NCI-H128 (cell line): ENCODE data around the gene RPEL1.
A peak's percentile ranks its signal among the peaks of the same experiment; 100 is the strongest.
"Not testable (repeated sequence)": the region's sequence is repeated elsewhere in the genome, so short reads cannot be mapped to it uniquely, and the experiment has no call there.

Experiments used
- DNase-seq: peaks from one replicate; lab custom pipeline; 2025; ENCODE audit not compliant: unreplicated experiment; lab: John Stamatoyannopoulos, UW

RPEL1 gene

DNA sequence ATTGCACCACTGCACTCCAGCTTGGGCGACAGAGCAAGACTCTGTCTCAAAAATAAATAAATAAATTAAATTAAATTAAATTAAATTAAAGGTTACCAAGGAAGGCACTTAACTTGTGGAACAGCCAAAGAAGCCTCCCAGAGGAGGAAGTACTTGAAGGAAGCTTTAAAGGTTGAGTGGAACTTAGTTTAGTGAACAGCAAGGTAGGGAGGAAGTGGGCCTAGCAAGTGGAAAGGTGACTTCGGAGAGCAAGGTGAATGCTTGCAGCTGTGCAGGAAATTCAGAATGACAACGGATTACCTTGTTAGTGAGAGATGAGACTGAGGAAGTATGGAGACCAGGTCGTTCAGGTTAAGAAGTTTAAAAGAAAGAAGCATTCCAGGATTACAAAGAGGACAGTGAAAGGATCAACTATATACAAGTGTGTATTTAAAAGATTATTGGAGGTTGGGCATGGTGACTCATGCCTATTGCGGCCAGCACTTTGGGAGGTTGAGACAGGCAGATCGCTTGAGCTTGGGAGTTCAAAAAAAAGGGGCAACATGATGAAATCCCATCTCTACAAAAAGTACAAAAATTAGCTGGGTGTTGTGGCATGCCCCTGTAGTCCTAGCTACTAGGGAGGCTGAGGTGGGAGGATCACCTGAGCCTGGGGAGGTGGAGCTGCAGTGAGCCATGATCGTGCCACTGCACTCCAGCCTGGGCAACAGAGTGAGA lies 12.8 kb upstream of the RPEL1 start:
- DNase-seq: no peak

DNA sequence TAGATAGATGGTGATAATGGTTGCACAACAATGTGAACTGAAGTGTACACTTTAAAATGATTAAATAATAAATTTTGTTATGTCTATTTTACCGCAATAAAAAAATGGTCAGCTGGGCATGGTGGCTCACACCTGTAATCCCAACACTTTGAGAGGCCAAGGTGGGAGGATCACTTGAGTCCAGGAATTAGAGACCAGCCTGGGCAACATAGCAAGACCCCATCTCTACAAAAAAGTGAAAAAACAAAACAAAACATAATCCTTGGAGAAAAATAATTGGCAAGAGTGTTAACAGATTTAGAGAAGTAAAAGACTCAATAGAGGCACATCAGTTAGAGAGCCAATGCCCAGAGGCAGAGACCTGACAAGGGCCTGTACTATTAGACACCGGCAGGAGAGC lies 9.9 kb upstream of the RPEL1 start:
- DNase-seq: no peak

DNA sequence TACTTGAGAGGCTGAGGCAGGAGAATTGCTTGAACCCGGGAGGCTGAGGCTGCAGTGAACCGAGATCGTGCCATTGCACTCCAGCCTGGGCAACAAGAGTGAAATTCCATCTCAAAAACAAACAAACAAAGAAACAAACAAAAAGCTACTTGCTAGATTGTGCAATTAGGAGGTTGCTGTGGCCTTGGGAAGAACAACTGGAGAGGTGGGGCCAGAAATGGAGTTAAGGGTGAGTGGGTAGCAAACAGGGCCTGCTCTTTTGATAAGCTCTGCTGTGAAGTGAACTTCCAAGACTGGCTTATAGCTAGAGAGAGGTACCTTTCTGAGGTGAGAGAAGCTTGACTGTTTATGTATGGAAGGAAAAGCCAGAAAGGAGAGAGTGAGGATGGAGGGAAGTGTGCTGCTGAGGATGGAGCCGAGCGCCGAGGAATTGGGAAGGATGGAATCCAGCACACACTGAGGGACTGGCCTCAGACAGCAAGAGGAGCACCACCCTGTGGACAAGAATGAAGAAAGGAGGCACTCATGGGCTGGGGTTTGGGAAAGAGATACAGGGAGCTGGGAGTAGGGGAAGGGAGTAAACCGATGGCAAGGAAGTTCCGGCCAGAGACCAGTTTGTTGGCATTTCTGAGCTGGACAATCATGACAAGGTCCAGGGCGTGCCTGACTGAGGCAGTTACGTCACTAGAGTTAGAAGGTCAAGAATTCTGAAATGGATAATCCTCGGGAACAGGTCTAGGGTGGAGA lies 7.0 kb upstream of the RPEL1 start:
- DNase-seq: no peak

DNA sequence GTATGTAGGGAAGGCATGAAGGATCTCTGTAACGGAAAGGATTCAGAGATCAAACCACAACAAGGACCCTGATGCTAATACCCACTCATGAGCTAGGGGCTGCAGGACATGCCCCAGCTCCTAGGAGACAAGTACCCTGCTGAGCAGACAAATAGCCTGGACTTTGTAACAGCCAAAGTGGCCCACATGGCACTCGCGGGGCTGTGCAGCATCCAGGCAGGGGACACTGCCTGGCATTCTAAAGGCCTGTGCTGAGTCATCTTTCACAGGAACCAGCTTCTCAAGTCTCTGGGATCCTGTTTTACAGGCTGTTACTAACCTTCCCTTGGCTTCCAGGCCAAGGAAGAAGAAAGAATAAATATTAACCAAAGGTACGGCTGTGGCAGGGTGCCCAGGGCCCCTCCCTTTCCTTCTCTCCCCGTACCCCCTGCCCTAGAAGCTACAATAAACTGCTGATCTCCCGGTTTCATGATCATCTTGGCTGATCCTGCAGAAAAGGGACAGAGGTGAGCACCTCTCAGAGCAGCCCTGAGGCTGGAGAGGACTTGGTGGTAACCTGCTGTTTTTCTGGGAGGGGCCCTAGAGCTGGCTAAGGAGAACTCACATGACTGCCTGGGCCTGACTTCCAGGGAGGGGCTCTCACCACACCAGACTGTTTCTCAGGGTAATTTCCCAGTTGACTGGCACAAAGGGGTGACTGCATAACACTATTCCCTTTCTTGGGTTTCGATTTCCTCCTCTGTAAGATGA lies 4.2 kb upstream of the RPEL1 start:
- no peak for DNase-seq

DNA sequence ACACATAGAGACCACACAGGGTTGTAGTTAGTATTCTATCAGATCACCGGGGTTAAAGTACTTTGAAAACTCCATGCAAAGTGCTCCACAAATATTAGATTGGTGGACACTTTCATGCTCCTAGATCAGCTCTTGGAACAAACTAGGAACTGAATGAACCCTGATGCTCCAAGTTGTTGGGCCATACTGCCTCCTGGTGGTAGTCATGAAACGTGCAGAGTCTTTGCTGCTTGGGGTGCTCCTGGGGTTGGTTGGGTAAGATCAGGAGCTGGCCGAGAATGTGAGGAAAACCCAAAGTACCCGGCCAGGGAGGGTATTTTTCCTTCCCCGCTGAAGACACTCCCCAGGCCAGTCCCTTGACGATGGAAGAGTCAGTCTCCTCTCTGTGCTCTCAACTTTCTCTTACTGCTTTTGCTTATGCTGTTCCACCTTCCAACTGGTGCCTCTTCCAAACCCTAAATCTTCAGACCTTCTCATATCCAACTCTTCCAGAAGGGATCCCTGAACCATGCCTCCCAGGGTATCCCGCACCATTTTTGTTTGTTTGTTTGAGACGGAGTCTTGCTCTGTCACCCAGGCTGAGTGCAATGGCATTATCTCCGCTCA lies 918 bp upstream of the RPEL1 start:
- no peak for DNase-seq

DNA sequence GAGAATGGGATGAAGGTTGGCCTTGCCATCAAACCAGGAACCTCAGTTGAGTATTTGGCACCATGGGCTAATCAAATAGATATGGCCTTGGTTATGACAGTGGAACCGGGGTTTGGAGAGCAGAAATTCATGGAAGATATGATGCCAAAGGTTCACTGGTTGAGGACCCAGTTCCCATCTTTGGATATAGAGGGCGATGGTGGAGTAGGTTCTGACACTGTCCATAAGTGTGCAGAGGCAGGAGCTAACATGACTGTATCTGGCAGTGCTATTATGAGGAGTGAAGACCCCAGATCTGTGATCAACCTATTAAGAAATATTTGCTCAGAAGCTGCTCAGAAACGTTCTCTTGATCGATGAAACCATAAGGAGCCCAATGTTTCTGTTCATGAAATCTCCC lies 637 bp downstream of the RPEL1 start:
- DNase-seq: no peak

DNA sequence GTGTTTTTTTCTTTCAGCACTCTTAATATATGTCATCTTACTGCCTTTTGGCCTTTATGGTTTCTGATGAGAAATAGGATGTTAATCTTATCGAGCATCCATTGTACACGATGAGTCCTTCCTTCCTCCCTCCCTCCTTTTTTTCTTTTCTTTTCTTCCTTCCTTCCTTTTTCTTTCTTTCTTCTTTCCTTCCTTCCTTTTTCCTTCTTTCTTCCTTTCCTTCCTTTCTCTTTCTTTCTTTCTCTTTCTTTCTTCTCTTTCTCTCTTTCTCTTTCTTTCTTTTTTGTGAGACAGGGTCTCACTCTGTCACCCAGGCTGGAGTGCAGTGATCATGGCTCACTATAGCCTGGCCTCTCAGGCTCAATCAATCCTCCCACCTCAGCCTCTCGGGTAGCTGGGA lies 8.4 kb downstream of the RPEL1 start:
- no peak for DNase-seq

DNA sequence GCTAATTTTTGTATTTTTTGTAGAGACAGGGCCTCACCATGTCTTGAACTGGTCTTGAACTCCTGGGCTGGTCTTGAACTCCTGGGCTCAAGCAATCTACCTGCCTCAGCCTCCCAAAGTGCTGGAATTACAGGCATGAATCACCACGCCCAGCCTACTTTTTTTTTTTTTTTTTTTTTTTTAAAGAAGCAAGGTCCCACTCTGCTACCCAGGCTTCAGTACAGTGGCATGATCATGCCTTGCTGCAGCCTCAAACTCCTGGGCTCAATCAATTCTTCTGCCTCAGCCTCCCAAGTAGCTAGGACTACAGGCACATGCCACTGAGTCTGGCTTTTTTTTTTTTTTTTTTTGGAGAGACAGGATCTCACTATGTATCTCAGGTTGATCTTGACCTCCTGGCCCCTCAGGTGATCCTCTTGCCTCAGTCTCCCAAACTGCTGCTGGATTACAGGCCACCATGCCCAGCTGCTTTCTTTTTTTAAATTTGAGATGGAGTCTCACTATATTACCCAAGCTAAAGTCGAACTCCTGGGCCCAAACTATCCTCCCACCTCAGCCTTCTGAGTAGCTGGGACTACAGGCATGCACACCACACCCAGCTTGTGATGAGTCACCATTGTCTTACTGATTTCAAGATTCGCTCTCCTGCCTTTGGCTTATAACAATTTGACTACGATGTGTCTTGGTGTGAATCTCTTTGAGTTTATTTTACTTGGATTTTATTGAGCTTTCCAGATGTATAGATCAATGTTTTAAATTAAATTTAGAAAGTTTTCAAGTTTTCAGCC lies 9.0 kb downstream of the RPEL1 start:
- DNase-seq: no peak

DNA sequence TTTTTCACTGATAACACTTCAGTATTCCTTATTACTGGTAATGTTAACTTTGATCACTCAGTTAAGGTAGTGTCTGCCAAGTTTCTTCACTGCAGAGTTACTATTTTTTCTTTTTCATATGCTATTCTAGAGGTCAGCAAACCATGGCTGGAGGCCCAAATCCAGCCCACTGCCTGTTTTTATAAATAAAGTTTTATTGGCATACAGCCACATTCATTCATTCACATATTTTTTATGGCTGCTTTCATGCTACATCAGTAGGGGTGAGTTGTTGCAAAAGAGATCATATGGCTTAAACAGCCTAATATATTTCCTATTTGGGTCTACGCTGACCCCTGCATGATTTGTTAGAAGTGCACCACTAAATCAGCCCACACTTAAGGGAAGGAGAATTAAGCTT lies 10.9 kb downstream of the RPEL1 start:
- no peak for DNase-seq

DNA sequence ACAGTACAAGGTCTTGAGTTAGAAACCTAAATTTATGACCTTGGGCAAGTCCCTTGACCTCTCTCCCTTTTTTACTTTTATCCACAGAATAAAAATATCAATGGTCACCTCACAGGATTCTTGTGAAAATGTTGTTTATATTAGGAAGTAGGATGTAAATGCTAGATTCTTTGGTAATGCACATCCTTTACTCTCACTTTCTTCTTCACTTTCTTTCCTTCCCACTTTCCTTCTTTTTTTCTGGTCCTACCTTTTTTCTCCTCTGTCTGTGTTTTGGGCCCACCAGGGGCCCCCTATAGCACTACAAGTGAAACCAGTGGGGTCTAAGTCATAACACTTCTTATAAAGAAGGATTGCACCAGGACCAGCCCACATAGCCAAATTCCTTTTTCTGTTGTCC lies 12.1 kb downstream of the RPEL1 start:
- DNase-seq: no peak

DNA sequence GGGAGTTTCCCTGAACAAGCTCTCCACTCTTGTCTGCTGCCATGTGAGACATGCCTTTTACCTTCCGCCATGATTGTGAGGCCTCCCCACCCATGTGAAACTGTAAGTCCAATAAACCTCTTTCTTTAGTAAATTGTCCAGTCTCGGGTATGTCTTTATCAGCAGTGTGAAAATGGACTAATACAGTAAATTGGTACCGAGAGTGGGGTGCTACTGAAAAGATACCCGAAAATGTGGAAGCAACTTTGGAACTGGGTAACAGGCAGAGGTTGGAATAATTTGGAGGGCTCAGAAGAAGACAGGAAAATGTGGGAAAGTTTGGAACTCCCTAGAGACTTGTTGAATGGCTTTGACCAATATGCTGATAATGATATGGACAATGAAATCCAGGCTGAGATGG lies 13.2 kb downstream of the RPEL1 start:
- DNase-seq: not testable (repeated sequence)

DNA sequence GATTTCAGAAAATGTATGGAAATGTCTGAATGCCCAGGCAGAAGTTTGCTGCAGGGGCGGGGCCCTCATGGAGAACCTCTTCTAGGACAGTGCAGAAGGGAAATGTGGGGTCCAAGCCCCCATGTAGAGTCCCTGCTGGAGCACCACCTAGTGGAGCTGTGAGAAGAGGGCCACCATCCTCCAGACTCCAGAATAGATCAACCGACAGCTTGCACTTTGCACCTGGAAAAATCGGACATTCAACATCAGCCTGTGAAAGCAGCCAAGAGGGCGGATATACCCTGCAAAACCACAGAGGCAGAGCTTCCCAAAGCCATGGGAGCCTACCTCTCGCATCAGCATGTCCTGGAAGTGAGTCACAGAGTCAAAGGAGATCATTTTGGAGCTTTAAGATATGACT lies 14.3 kb downstream of the RPEL1 start:
- DNase-seq: no peak

DNA sequence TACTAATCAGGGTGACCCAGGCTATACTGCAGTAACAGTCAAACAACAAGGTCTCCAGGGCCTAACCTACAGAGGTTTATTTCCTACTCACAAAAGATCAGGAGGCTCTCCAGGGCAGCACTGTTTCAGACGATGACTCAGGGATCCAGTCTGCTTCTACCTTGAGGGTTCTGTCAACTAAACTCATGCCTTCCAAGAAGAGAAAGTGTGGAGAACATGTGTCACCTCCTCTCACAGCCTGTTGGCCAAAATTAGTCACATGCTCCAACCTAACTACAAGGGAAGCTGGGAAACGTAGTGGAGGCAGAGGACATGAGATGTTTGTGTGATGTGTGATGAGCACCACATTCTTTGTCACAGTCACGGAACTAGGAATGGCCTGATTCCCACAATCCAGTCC lies 16.5 kb downstream of the RPEL1 start:
- no peak for DNase-seq

DNA sequence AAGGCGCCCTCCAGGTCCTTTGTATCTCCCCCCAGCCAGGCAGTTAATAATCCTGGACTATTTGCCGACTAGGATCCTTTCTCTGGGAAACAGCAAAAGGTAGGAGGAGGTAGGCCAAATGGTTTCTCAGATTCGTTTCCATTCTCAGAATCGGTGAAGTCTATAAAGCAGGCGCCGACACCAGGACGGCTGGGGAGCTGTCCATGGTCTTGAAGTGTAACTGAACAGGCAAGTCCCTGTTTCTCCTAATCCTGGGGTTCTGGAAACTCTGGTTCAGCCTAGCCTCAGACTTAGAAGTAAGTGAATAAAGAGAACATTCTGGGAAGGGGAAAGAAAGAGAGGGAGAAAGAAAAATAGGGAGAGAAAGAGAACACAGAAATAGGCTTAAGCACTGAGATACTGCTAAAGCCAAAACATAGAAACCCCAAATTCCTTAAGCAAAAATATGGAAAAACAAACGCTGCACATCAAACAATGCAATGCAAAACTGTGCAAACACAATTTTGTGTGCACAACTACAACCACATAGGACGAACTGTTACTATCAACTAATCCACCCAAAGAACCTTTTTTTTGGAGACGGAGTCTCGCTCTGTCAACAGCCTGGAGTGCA lies 20.1 kb downstream of the RPEL1 start:
- no peak for DNase-seq

DNA sequence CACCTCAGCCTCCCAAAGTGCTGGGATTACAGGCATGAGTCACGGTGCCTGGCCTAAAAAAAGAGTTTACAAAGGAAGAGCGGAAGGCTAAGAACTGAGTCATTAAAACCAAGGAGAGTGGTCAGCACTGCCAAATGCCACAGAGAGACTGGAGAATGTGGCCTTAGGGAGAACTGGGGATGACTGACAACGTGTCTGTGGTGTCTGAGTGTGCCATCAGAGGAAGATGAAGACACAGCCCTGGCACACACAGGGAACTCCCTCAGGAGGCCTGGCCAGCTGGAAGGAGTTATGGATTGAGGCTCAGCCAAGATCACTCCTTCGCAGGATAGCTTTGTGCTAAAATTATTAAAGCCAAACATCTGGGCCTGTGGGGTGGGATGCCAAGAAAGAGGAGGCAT lies 27.4 kb downstream of the RPEL1 start:
- no peak for DNase-seq

DNA sequence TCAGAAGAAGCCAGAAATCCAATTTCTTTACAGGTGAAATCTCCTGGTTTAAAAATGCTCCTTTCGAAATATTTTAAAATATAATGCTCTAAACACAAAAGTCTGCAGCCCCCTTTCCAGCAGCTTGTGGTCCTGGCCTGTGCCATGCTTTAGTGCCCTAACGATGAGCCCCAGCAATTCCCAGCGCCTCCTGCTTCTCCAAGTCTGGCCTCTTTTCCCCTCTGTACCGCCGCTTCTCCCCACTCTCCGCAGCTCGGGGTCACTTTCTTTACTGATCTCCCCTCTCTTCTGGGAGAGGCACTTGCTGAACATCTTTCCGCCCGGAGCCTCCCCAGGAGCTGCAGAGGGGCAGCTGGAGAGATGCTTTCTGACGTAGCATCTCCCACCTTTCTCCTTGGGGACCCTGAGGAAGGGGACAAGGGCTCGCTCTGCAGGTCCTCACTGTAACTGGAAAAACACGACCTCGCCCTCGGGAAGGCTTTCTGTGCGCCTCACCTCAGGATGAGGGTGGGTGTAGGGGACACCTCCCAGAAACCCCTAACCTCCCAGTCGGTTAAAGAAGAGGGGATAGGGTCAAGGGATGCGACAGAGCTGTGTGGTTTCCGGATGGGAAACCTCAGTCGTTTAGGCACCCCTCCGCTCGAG lies 30.7 kb downstream of the RPEL1 start:
- no peak for DNase-seq

DNA sequence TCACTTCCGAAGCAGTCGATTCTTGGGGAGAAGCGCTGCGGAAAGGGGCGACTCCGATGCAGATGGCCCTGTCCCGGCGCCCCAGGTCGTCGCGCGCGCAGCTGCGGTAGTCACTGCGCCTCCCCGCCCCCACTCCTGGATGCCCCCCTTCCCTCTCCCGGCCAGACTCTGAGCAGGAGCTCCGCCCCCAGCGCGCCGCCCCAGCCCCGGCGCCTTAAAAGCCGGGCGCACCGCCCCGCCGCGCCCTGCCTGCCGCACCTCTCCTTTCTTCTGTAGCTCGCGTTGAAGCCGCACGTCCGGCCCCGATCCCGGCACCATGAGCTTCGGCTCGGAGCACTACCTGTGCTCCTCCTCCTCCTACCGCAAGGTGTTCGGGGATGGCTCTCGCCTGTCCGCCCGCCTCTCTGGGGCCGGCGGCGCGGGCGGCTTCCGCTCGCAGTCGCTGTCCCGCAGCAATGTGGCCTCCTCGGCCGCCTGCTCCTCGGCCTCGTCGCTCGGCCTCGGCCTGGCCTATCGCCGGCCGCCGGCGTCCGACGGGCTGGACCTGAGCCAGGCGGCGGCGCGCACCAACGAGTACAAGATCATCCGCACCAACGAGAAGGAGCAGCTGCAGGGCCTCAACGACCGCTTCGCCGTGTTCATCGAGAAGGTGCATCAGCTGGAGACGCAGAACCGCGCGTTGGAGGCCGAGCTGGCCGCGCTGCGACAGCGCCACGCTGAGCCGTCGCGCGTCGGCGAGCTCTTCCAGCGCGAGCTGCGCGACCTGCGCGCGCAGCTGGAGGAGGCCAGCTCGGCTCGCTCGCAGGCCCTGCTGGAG lies 31.4 kb downstream of the RPEL1 start, which contains the start of gene INA:
Gene INA, plus strand, starts transcription at position 243 of the 817 bp plus-strand sequence. Its CDS starts 74 bp downstream, at position 317.
- peak; percentile 51 for DNase-seq

DNA sequence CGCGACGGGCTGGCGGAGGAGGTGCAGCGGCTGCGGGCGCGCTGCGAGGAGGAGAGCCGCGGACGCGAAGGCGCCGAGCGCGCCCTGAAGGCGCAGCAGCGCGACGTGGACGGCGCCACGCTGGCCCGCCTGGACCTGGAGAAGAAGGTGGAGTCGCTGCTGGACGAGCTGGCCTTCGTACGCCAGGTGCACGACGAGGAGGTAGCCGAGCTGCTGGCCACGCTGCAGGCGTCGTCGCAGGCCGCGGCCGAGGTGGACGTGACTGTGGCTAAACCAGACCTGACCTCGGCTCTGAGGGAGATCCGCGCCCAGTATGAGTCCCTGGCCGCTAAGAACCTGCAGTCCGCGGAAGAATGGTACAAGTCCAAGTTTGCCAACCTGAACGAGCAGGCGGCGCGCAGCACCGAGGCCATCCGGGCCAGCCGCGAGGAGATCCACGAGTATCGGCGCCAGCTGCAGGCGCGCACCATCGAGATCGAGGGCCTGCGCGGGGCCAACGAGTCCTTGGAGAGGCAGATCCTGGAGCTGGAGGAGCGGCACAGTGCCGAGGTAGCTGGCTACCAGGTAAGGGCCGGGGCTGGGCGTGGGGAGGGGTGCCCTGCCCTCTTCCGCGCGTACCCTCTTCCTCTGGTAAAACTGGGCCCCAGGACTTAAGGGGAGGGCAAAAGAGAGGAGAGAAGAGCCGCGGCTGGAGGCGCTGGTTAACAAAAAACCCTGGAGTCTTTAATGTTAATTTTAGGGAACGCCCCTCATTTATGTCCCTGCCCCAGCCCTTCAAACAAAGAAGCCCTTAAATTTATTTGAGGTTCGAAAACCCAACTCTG lies 32.2 kb downstream of the RPEL1 start:
- no peak for DNase-seq
